ENCODE results near the gene KIF13A.
"Not testable (repeated sequence)": the region's sequence is repeated elsewhere in the genome, so short reads cannot be mapped to it uniquely, and the experiment has no call there.

The KIF13A gene

DNA sequence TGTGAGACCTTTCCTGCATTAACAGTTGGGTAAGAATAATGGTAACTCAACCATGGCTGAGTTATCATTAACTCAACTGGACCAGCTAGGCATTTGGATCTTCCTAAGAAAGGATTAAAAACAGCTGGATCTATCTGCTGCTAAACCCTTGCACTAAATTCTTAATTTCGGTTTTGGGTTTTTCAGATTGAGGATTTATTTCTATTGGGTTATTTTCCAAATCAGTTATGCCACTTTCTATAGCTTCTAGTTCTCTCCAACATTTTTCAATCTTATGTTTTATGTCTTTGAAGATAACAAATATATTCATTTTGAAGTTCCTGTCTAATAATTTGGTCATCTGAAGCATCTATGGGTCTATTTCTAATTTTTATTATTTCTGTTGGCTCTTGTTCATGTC lies 92.5 kb downstream of the KIF13A start:
- no peak for DNase-seq

DNA sequence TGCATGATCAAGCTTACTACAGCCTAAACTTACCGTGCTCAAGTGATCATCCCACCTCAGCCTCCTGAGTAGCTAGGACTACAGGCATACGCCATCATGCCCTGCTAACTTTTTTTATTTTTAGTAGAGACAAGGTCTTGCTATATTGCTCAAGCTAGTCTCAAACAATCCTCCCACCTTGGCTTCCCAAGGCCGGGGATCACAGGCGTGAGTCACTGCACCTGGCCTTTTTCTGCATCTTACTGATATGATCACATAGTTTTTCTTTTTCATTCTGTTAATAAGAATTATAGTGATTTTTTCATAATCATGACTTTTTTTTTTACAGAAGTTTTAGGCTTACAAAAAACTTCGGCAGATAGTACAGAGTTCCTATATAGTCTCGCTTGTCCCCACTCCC lies 93.2 kb downstream of the KIF13A start:
- no peak for DNase-seq

DNA sequence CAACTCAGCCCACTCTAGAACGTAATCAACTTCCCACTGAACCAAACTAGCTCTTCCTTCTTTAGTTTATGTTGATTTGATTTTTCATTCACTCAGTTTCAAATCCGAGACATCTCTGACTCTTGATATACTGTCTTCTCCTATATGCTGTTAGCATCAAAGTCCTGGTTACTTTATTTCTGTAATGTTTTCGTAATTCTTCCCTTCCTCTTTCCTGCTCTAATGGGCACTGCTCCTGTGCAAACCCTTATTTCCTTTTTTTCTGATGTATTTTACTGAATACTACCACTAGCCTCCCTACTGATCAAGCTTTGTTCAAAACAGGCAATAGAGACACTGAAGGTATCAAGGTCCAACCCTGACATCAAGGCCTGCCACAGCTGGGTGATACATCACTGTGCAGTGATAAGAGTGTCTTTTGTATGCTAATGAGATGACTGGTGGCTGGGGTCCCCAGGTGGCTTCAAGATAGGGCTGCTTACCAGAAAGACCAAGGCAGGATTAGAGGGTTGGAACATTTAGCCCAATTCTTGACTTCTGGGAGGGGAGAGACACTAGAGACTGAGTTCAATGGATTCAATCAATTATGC lies 95.2 kb downstream of the KIF13A start:
- DNase-seq: no peak

DNA sequence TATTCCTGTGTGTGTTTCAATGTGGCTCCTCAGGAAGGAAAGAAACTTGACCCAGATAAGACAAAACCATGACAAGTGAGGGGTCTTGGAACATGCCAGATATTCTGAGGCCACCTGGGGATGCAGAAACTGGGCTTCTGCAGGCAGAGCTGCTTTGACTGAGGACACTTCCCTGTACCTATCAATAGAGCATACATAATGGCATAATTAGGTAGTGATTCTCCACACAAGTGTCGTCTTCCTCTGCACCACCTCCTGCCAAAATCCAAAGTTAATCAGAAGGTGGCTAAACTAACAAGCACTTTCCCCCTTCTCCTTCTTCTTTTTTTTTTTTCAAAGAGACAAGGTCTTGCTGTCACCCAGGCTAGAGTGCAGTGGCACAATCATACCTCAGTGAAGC lies 97.1 kb downstream of the KIF13A start:
- no peak for DNase-seq

DNA sequence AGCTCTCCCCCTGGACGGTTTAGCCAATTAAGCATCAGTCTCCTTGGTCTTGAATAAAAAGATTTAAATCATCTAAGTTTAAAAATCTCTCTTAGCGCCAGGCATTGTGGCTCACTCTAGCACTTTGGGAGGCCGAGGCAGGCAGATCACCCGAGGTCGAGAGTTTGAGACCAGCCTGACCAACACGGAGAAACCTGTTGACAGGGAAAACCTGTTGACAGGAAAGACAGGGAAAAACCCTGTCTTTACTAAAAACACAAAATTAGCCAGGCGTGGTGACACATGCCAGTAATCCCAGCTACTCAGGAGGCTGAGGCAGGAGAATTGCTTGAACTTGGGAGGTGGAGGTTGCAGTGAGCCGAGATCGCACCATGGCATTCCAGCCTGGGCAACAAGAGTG lies 97.7 kb downstream of the KIF13A start:
- DNase-seq: not testable (repeated sequence)

DNA sequence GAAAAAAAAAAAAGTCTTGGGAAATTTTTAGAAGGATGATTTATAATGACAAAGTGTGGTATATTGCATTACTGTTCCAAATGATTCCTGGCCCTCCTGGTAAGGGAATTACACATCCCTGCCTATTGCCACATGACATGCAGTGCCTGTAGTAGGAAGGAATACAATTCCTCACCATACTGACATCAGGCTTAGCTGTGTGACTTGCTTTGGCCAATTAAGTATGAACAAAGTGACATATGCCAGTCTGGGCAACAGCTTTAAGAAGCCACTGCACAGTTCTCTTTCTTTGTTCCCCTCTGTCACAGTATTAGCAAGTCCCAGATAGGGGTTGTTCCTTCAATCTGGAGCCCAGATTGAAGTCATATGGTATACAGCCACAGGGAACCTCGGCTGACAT lies 100.5 kb downstream of the KIF13A start:
- DNase-seq: no peak

DNA sequence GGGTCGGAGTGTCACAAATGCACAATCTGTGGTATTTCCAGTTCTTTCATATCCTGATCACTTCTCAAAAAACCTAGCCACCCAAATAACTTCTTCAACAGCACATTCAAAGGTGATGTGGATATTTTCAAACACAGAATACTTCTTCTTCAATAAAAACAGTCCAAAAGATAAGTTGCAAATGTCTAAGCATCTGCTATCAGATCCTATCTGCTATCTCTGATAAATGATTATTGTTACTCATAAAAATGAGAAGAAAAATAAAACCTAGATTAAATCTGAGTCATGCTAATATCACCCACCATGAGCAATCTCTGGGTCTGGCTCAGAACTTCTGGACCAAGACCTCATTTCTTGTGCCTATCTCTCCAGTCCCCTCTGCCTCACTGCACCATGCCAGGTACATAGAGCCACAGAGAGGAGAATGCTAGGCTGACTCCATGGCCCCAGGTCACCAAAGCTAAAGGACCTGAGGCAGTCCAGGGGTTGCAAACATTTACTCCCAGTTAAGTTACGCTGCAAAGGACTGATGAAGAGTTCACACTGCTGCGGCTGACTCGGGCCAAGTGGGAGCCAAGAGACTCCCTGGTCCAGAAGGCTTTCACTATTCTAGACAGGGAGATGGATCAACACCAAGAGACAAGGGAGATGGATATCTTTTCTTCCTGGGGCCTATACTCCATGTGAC lies 101.4 kb downstream of the KIF13A start:
- no peak for DNase-seq

DNA sequence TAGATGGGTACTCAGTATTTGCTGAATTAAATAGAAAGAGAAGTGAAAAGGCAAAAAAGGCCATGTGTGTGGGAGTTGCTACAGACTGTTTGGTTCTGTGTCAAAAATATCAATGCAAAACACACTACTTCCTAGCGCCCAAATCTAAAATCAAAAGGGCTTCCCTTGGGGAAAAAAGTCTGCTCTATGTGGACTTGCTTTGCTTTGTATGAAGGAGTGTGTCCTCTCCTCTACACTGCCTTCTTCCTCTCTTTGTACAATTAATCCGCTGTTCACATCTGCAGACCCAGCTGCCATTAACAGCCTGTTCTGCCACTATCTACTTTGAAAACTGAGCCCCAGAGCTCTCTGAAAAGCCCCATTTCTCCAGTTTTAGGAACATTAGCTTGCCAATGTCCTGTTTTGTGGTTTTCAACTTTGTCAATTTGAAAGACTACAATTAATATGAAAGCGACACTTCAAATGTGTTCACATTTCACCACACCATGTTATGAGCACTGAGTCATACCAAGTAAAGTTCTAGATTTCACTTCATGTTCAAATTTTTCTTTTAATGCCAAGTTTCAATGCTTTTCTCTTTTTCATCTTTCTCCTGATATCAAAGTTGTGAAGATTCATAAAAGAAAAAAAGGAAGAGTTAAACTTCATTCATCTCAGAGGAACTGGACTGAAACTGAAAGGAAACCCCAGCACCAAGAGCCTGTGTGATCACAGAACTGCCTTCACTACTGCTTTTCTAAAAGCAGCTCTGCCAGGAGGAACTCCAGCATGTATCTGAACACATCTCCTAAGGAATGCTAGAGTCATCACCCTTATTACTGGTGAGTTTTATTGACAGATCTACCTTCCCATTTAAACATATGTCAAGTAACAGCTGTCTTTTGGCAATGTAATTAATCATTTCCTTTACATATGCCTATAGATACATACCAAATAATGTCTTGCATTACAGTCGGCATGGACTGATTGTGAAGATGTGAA lies 102.6 kb downstream of the KIF13A start:
- no peak for DNase-seq

DNA sequence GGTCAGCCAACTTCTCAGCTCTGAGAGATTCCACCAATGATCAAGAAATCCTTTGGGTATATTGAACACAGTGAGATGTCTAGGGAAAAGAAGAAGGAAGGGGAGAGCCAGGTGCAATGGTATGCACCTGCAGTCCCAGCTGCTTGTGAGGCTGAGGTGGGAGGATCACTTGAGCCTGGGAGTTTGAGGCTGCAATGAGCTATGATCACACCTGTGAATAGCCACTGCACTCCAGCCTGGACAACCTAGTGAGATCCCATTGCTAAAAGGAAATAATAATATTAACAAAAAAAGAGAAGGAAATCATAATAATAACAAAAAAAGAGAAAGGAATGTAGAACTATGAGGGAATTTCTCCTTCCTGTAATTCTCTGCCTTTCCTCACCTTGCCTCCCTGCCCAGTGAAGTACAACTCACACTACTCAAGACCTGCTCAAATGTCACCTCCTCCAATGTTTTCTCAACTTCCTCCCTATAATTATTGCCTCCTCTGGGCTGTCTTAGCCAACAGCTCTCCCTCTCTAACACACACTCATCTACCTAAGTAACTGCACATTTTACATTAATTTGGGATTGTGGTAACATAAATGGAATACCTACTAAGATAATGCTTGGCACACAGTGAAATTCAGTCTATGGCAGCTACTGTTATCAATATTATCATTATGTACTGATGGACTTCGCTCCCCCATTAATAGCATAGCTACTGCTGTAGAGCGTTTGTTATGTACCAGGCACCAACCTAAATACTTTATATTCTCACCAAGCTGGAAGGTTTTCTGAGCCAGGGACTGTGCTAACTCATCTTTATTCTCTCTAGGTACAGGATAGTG lies 103.6 kb downstream of the KIF13A start:
- DNase-seq: no peak

DNA sequence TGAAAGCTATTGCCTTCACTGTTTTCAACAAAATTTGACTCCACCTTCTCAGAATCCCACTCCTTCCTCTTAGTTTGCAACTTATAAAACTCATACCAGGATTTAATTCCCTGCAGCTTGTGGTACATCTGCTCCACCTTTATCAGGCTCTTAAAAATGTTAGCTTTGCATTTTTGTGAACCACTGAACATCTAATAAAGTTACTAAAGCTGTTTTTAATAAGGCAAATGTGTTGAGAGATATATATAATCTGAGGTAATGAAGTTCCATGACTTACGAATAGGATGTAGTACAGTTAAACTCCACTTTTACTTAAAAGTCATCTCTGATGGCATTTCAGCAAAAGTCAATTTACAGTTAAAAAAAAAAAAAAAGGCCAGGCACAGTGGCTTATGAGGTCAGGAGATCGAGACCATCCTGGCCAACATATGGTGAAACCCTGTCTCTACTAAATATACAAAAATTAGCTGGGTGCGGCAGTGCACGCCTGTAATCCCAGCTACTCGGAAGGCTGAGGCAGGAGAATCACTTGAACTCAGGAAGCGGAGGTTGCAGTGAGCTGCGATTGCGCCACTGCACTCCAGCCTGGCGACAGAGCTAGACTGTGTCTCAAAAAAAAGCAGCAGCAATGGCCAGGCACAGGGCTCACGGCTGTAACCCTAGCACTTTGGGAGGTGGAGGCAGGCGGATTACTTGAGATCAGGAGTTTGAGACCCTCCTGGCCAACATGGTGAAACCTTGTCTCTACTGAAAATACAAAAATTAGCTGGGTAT lies 106.2 kb downstream of the KIF13A start:
- DNase-seq: no peak

DNA sequence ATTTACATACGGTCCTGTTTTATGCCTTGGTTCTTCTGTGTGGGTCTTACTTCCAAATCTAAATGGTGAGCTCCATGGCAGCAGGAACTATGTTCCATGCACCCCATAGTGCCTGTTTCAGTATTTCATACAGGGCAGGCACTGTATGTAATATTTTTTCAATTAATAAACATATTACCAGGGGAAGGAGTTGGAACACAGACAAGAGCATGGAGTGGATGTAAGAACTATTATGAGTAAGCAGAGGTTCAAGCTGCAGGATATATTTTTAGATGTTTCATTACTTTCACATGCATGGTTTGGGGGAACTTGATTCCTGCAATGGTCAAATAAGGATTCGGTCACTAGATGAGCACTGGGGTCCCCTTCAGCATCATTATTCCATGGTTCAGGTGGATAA lies 108.3 kb downstream of the KIF13A start:
- no peak for DNase-seq

DNA sequence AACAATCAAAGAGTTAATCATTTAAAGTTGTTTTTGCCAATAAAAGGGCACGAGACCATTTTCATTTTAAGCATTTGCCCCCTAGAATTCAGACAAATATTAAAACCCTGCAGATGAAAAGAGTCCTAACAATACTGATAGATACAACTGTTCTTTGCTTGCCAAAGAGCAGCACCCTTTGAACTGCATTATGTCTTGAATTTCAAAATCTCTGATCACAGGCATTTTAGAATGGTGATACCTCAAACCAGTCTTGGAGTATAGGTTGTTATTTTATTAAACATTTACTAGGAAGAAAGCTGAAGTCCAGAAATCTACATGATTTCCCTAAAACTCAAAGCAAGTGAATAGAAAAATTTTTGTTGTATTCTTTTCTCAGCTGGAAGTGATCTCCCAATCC lies 108.7 kb downstream of the KIF13A start:
- DNase-seq: no peak

DNA sequence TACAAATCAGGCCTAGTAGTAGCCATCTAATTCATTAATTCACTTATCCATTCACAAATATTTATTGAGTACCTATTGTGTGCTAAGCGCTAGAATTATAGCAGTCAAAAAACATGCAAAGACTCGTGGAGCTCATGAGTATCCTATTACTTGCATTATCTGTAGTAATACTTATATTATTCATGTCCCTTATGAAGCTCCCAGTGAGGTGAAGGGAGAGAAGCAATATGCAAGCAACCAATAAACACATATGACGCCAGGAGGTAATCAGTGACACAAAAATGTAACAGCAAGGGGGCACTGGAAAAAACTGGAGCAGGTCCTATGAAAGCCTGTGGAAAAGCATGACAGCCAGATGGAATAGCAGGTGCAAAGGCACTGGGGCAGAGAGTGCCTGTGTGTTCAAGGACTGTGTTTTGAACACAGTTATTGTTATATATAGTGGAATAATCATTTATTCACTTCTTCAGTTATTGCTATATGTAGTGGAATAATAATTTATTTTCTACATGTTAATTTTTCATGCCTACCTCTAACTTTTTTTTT lies 109.5 kb downstream of the KIF13A start:
- DNase-seq: no peak

DNA sequence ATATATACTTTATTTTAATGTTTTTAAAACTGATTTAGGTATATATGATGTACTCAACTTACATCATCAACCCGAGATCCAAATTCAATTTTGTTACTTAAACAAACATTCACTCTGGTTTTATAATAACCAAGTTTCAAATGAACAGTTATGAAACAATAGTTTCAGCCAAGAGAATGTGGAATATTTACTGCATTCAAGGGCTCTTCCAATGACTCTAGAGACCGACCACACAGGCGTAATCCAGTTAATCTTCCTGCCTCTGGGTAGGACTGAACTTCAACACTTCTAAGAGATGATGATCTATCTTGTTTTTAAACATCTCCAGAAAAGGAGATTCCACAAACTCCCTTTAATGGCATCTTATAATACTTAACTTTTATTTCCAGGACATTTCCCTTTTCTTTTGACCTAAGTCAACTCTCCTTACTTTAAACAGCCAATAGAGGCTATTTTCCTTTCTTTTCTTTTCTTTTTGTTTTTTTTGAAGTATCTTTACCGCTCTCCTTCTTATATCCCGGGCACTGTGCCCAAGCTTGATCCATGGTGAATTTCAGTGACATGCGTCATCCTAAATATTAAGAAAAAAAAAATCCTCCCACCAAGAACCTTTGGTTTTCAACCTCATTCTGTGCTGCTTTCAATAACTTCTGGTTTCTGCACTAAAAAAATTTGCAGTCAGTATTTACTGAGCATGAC lies 110.1 kb downstream of the KIF13A start:
- no peak for DNase-seq

DNA sequence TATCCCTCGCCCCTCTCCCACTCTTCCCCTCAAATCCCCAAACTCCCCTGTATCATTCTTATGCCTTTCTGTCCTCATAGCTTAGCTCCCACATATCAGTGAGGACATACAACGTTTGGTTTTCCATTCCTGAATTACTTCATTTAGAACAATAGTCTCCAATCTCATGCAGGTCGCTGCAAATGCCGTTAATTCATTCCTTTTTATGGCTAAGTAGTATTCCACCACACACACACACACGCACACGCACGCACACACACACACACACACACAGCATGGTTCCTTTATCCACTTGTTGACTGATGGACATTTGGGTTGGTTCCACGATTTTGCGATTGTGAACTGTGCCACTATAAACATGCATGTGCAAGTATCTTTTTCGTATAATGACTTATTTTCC lies 112.7 kb downstream of the KIF13A start:
- no peak for DNase-seq

DNA sequence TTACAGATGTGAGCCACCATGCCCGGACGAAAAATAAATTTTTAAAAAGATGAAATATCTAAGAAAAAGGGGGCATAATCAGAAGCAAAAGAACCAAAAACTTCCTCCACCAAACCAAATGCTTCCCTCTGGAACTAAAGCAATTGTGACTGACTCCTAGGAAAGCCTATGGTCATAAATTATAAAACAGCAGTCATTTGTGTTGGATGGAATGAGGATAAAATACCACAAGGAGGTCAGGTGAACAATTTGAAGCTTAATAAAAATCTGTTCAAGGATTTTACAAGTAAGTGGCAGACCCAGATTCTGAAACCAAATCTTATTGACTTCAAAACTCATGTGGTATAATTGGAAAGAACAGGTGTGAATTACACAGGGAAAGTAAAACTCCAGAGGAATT lies 114.5 kb downstream of the KIF13A start:
- no peak for DNase-seq

DNA sequence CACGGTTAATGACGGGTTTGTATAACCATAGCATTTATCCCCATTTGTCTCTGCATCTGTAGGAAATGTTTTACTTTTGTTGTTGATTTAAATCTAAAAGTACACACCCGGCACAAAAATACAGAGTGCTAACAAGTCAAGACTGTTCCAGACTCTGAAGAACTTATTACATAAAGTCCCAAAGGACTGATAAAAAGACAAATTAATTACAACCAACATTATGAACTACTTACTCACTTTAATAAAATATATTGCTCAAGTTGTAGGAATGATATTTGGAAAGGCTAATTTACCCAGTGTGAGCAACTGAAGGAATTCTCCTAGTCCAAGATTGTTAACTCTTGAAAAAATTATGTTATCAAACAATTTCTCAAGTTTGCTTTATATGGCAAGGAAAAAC lies 115.6 kb downstream of the KIF13A start:
- no peak for DNase-seq

DNA sequence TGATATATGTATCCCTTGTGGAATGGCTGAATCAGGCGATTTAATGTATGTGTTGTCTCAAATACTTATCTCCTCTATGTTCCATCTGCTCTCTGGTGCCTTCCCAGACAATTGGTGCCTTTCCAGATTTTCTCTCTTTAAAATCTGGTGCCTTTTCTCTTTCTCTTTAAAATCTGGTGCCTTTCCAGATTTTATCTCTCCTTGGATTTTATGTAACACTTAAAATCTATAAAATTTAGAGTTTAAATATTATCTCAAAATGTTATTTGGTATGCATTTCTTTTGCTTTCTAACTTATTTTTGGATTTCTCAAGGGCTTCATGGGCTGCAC lies 116.3 kb downstream of the KIF13A start:
- no peak for DNase-seq

DNA sequence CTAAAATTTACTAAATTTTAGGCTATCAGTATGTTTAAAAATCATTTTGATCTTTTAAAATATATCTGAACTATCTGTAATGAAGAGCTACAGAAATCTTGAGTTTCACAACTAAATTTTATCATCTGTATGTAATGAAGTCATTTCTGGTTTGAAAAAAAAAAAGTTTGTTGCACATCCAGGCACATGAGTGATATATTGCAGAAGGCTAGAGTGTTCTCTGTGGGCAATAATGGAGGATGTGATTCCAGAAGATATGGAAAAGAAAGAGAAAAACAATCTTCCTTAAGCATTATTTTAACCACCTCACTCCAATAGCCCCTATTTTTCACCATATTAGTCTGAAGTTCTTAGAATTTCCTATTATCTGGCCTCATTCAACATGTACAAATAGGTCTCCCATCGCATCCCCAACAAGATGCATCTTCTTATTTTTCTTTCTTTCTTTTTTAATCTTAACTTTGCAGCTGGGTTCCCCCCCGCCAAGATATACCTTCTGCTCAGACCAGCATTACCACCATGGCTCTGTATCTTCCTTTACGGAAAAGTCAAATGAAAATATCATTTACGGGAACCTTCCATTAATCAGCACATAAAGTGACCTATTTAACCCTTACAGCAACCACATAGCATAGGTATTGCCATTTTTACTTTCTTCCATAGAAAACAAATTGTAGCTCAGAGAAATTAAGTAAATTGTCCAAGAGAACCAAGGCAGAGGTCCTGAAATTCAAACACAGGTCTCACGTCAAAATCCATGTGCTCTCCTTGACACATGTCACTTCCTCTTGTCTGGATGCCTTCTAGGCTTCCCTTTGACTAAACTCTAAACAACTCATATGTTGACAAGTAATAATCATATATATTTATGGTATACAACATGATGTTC lies 116.9 kb downstream of the KIF13A start:
- DNase-seq: no peak

DNA sequence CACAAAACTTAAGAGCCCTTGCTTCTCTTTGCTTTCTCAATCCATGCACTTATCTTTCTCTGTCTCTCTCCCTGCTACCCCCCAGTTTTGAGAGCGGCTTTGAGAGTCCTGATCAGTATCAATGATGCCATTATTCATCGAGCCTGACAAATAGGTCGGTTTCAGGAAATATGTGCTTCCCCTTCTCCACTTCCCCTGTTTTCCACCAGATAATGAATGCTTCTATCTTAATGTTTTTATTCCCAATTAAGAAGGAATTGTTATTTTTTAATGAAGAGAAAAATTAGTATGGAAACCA lies 117.7 kb downstream of the KIF13A start:
- no peak for DNase-seq

All from activated CD4-positive, CD25-positive, alpha-beta regulatory T cell (primary cell).